ENCODE data around the gene BCHE.

BCHE gene

GRCh38 chr3:165768680-165769079 is 68.5 kb downstream of the BCHE start:
- TF ChIP-seq JUND (IDR thresholded peaks at IDR 0.05; ENCODE audit: low read depth) = no peak
- in situ Hi-C loops (cut with HindIII; ENCODE audit: low pct_unique_long_range_greater_than_20kb, low sequenced_read_pairs) = no loop called here
- no peak for DNase-seq (ENCODE audit: low read depth in 1 of 2, low spot score in 1 of 2)

GRCh38 chr3:165759041-165759440 is 78.2 kb downstream of the BCHE start:
- DNase-seq (ENCODE audit: low read depth in 1 of 2, low spot score in 1 of 2) = no peak
- TF ChIP-seq JUND (IDR thresholded peaks at IDR 0.05; ENCODE audit: low read depth) = no peak
- in situ Hi-C loops (cut with HindIII; ENCODE audit: low pct_unique_long_range_greater_than_20kb, low sequenced_read_pairs) = no loop called here

GRCh38 chr3:165755571-165755970 is 81.7 kb downstream of the BCHE start:
- TF ChIP-seq JUND (IDR thresholded peaks at IDR 0.05; ENCODE audit: low read depth) = no peak
- in situ Hi-C loops (cut with HindIII; ENCODE audit: low pct_unique_long_range_greater_than_20kb, low sequenced_read_pairs) = no loop called here
- peak in 1 of 2 experiments; percentile 15 for DNase-seq (ENCODE audit: low read depth in 1 of 2, low spot score in 1 of 2)

- in situ Hi-C loops (cut with HindIII; ENCODE audit: low pct_unique_long_range_greater_than_20kb, low sequenced_read_pairs) = no loop called here
- DNase-seq (ENCODE audit: low read depth in 1 of 2, low spot score in 1 of 2) = no peak
- no peak for TF ChIP-seq JUND (IDR thresholded peaks at IDR 0.05; ENCODE audit: low read depth)
These were observed 82.8 kb downstream of the BCHE start for GRCh38 chr3:165754219-165755007.

- in situ Hi-C loops (cut with HindIII; ENCODE audit: low pct_unique_long_range_greater_than_20kb, low sequenced_read_pairs) = no loop called here
- DNase-seq (ENCODE audit: low read depth in 1 of 2, low spot score in 1 of 2) = peak in 1 of 2 experiments; percentile 62
- peak; percentile 45; the same call in 1 of the 2 replicates for TF ChIP-seq JUND (IDR thresholded peaks at IDR 0.05; ENCODE audit: low read depth)
These were observed 83.7 kb downstream of the BCHE start for GRCh38 chr3:165753560-165753959.

- DNase-seq (ENCODE audit: low read depth in 1 of 2, low spot score in 1 of 2) = peak in 1 of 2 experiments; percentile 52
- in situ Hi-C loops (cut with HindIII; ENCODE audit: low pct_unique_long_range_greater_than_20kb, low sequenced_read_pairs) = no loop called here
- TF ChIP-seq JUND (IDR thresholded peaks at IDR 0.05; ENCODE audit: low read depth) = no peak
These were observed 85.6 kb downstream of the BCHE start for GRCh38 chr3:165751637-165752036.

GRCh38 chr3:165749821-165750220 is 87.4 kb downstream of the BCHE start:
- no peak for DNase-seq (ENCODE audit: low read depth in 1 of 2, low spot score in 1 of 2)
- no peak for TF ChIP-seq JUND (IDR thresholded peaks at IDR 0.05; ENCODE audit: low read depth)
- in situ Hi-C loops (cut with HindIII; ENCODE audit: low pct_unique_long_range_greater_than_20kb, low sequenced_read_pairs) = no loop called here

- no peak for TF ChIP-seq JUND (IDR thresholded peaks at IDR 0.05; ENCODE audit: low read depth)
- DNase-seq (ENCODE audit: low read depth in 1 of 2, low spot score in 1 of 2) = no peak
- in situ Hi-C loops (cut with HindIII; ENCODE audit: low pct_unique_long_range_greater_than_20kb, low sequenced_read_pairs) = no loop called here
These were observed 88.0 kb downstream of the BCHE start for GRCh38 chr3:165749241-165749640.

- no peak for TF ChIP-seq JUND (IDR thresholded peaks at IDR 0.05; ENCODE audit: low read depth)
- in situ Hi-C loops (cut with HindIII; ENCODE audit: low pct_unique_long_range_greater_than_20kb, low sequenced_read_pairs) = no loop called here
- no peak for DNase-seq (ENCODE audit: low read depth in 1 of 2, low spot score in 1 of 2)
These were observed 89.1 kb downstream of the BCHE start for GRCh38 chr3:165748094-165748493.

- in situ Hi-C loops (cut with HindIII; ENCODE audit: low pct_unique_long_range_greater_than_20kb, low sequenced_read_pairs) = no loop called here
- TF ChIP-seq JUND (IDR thresholded peaks at IDR 0.05; ENCODE audit: low read depth) = no peak
These were observed 90.3 kb downstream of the BCHE start for GRCh38 chr3:165746874-165747273.

GRCh38 chr3:165744025-165744424 is 93.2 kb downstream of the BCHE start:
- no peak for DNase-seq (ENCODE audit: low read depth in 1 of 2, low spot score in 1 of 2)
- TF ChIP-seq JUND (IDR thresholded peaks at IDR 0.05; ENCODE audit: low read depth) = no peak
- in situ Hi-C loops (cut with HindIII; ENCODE audit: low pct_unique_long_range_greater_than_20kb, low sequenced_read_pairs) = no loop called here

More at GRCh38 chr3:165746874-165747273, 90.3 kb downstream of the BCHE start:
- no peak for DNase-seq (ENCODE audit: low read depth in 1 of 2, low spot score in 1 of 2)

GRCh38 chr3:165742351-165742750 is 94.9 kb downstream of the BCHE start:
- DNase-seq (ENCODE audit: low read depth in 1 of 2, low spot score in 1 of 2) = no peak
- in situ Hi-C loops (cut with HindIII; ENCODE audit: low pct_unique_long_range_greater_than_20kb, low sequenced_read_pairs) = no loop called here
- no peak for TF ChIP-seq JUND (IDR thresholded peaks at IDR 0.05; ENCODE audit: low read depth)

- DNase-seq (ENCODE audit: low read depth in 1 of 2, low spot score in 1 of 2) = no peak
- TF ChIP-seq JUND (IDR thresholded peaks at IDR 0.05; ENCODE audit: low read depth) = no peak
These were observed 107.5 kb downstream of the BCHE start for GRCh38 chr3:165729756-165730155.

GRCh38 chr3:165728924-165729323 is 108.3 kb downstream of the BCHE start:
- in situ Hi-C loops (cut with HindIII; ENCODE audit: low pct_unique_long_range_greater_than_20kb, low sequenced_read_pairs) = no loop called here
- TF ChIP-seq JUND (IDR thresholded peaks at IDR 0.05; ENCODE audit: low read depth) = no peak
- no peak for DNase-seq (ENCODE audit: low read depth in 1 of 2, low spot score in 1 of 2)

More at GRCh38 chr3:165729756-165730155, 107.5 kb downstream of the BCHE start:
- in situ Hi-C loops (cut with HindIII; ENCODE audit: low pct_unique_long_range_greater_than_20kb, low sequenced_read_pairs) = no loop called here
